Endothelial cell of umbilical vein (primary cell): Measurements from ENCODE around the gene PML. TPM values are rescaled to one million over a fixed set of nuclear protein-coding genes. Genes with fewer than 3 reads are reported as not detected.

Experiments used
- BruUV-seq: library from RNA; stranded (reverse); fragments of 400-500 nt; replicated peaks from 2 replicates; lab custom pipeline; 2021; lab: Mats Ljungman, UMichigan
- CTCF ChIA-PET: fragments of 300-600, 350-600 bp; sonication (Branson Sonifier 250); formaldehyde crosslinking; loops from one replicate; lab custom pipeline; 2021; ENCODE audit warnings: antibody characterized with exemption, inconsistent platforms; lab: Charles Lee
- POLR2A ChIA-PET: fragments of 300-600, 350-600 bp; sonication (Branson Sonifier 250); formaldehyde crosslinking; loops from one replicate; lab custom pipeline; 2021; ENCODE audit warnings: antibody characterized with exemption, inconsistent platforms; lab: Charles Lee
- DNase-seq: peaks from one replicate; pipeline ENCODE4 v3.0.0-alpha.2; 2011; ENCODE audit warnings: low read depth, low spot score
- FAIRE-seq: peaks from 2 replicates; lab custom pipeline; 2011; peaks lifted over from hg19 to GRCh38; lab: Jason Lieb, UNC
- H2AFZ ChIP-seq: 2 replicates; pipeline ENCODE4 v1.6.0; 2012; ENCODE audit warnings: low read depth, low read length, control low read depth, inconsistent platforms
- H3K27ac ChIP-seq: 2 replicates; pipeline ENCODE4 v1.5.1; 2011; ENCODE audit warnings: low read depth, mild to moderate bottlenecking, control low read depth, low read length, moderate library complexity; ENCODE audit not compliant: insufficient read depth
- H3K27me3 ChIP-seq, 2 experiments: 2 replicates each; pipeline versions ENCODE4 v1.6.0 to v1.6.1; 2011; ENCODE audit warnings: low read length in 2 of 2, mixed read lengths in 1 of 2; ENCODE audit not compliant: control insufficient read depth in 2 of 2, insufficient read depth in 2 of 2
- H3K36me3 ChIP-seq, 2 experiments: 2 replicates in 1 of 2; 3 replicates in 1 of 2; pipeline ENCODE4 v1.5.1; 2011; ENCODE audit warnings: low read length in 2 of 2, mild to moderate bottlenecking in 1 of 2, moderate library complexity in 1 of 2; ENCODE audit not compliant: control insufficient read depth in 2 of 2, insufficient read depth in 2 of 2; ENCODE audit errors: extremely low read depth in 1 of 2
- H3K4me1 ChIP-seq: 3 replicates; pipeline ENCODE4 v1.5.1; 2011; ENCODE audit warnings: mild to moderate bottlenecking, low read length; ENCODE audit not compliant: control insufficient read depth, insufficient read depth; ENCODE audit errors: extremely low read depth
- H3K4me2 ChIP-seq: 2 replicates; pipeline ENCODE4 v1.6.1; 2011; ENCODE audit warnings: low read length, control low read depth, mixed read lengths; ENCODE audit not compliant: insufficient read depth
- H3K4me3 ChIP-seq, 3 experiments: fragments of 200-600 bp in 1 of 3; sonication (generic), shearing (Covaris generic) in 1 of 3; replicated peaks in 1 of 3; 2 replicates each; pipeline ENCODE4 v1.5.1; 2011 to 2016; ENCODE audit warnings: control low read depth in 3 of 3, low read length in 3 of 3, mild to moderate bottlenecking in 2 of 3, inconsistent platforms in 1 of 3, low read depth in 1 of 3, moderate library complexity in 1 of 3; ENCODE audit not compliant: insufficient read depth in 1 of 3
- H3K79me2 ChIP-seq: 2 replicates; pipeline ENCODE4 v1.6.0; 2012; ENCODE audit warnings: low read length, inconsistent platforms; ENCODE audit not compliant: control insufficient read depth, insufficient read depth
- H3K9ac ChIP-seq: replicated peaks from 2 replicates; pipeline ENCODE3; 2011; ENCODE audit warnings: low read length, control low read depth; ENCODE audit not compliant: insufficient read depth; ENCODE audit errors: extremely low read depth
- H3K9me1 ChIP-seq: replicated peaks from 3 replicates; pipeline ENCODE4 v1.6.0; 2011; ENCODE audit warnings: mild to moderate bottlenecking, low read length; ENCODE audit not compliant: control insufficient read depth, insufficient read depth; ENCODE audit errors: extremely low read depth
- H3K9me3 ChIP-seq: replicated peaks from 2 replicates; pipeline ENCODE4 v1.5.1; 2012; ENCODE audit warnings: low read length, inconsistent platforms; ENCODE audit not compliant: control insufficient read depth, insufficient read depth
- H4K20me1 ChIP-seq: replicated peaks from 2 replicates; pipeline ENCODE3; 2011; ENCODE audit warnings: mild to moderate bottlenecking, low read length; ENCODE audit not compliant: control insufficient read depth, insufficient read depth; ENCODE audit errors: extremely low read depth
- CTCF ChIP-seq, 2 donors: IDR thresholded peaks; 1 replicate in 1 of 2; 2 replicates in 1 of 2; pipeline ENCODE4 v1.5.1; 2011; ENCODE audit warnings: low read length in 2 of 2, mild to moderate bottlenecking in 2 of 2, moderate library complexity in 2 of 2, control low read depth in 1 of 2, inconsistent platforms in 1 of 2, low read depth in 1 of 2; ENCODE audit not compliant: insufficient read depth in 1 of 2; ENCODE audit errors: extremely low read depth in 1 of 2
- EZH2 ChIP-seq: IDR thresholded peaks from 2 replicates; pipeline ENCODE4 v1.6.1; 2012; ENCODE audit warnings: borderline replicate concordance, low read depth, mild to moderate bottlenecking, moderate library complexity, low read length, inconsistent platforms; ENCODE audit not compliant: severe bottlenecking
- FOS ChIP-seq: IDR thresholded peaks from 2 replicates; pipeline ENCODE4 v1.6.1; 2011; ENCODE audit warnings: mild to moderate bottlenecking, low read length, moderate library complexity, borderline replicate concordance; ENCODE audit not compliant: insufficient read depth
- GATA2 ChIP-seq: IDR thresholded peaks from 2 replicates; pipeline ENCODE4 v1.7.0; 2011; ENCODE audit warnings: low read depth, mild to moderate bottlenecking, moderate library complexity, mixed read lengths, low read length; ENCODE audit not compliant: insufficient read length, insufficient read depth
- JUN ChIP-seq: IDR thresholded peaks from 2 replicates; pipeline ENCODE4 v1.6.1; 2011; ENCODE audit warnings: borderline replicate concordance, low read depth; ENCODE audit not compliant: insufficient read length, insufficient read depth
- MYC ChIP-seq: IDR thresholded peaks from one replicate; pipeline ENCODE4 v1.6.1; 2011; ENCODE audit warnings: mild to moderate bottlenecking, low read depth, low read length
- POLR2A ChIP-seq: IDR thresholded peaks from 2 replicates; pipeline ENCODE4 v1.6.1; 2012; ENCODE audit warnings: low read depth, mild to moderate bottlenecking, control low read depth, low read length
- POLR2AphosphoS5 ChIP-seq: IDR thresholded peaks from 2 replicates; pipeline ENCODE4 v1.6.1; 2012; ENCODE audit warnings: low read depth, mild to moderate bottlenecking, control low read depth, low read length, moderate library complexity; ENCODE audit not compliant: insufficient read depth
- dilution Hi-C: fragments of 300-500 bp; cut with MboI; formaldehyde crosslinking; loops from one replicate; pipeline ENCODE4 v1.15.0; 2019; ENCODE audit warnings: low sequenced_read_pairs; ENCODE audit not compliant: extremely low pct_ligation_motif_present
- intact Hi-C: fragments of 100-400 bp; cut with micrococcal nuclease; formaldehyde crosslinking; loops from one replicate; pipeline ENCODE4 v1.10.0; 2022
- polyA plus RNA-seq, 4 experiments: library from polyadenylated mRNA; depleted of rRNA in 3 of 4; stranded (reverse) in 3 of 4; unstranded in 1 of 4; fragments of >200 nt; gene quantifications; 2 replicates each; pipeline versions ENCODE4 v1.2.1 to v1.2.3, GENCODE V29; 2011 to 2012; ENCODE audit warnings: missing spikeins in 1 of 4
- total RNA-seq: library from RNA; stranded (reverse); gene quantifications from 2 replicates; pipeline ENCODE4 v1.2.3, GENCODE V29; 2021
- TF ChIP-seq, protein P1 (sequence below): IDR thresholded peaks from 2 replicates; pipeline ENCODE4 v1.6.1; 2011; ENCODE audit not compliant: insufficient read depth, insufficient read length

Gene PML
- total and polyA plus RNA-seq, 2 donors (not counting 3 experiments of a cell fraction or from before 2014, with no cell fraction given): 30.4 to 79.6 TPM

- H4K20me1 ChIP-seq: no peaks in the 10 kb centered on the region
- no peaks in the 10 kb centered on the region for H3K27me3 ChIP-seq
- TF ChIP-seq EZH2 (no peak), POLR2A (no peak), FOS (no peak), JUN (no peak), POLR2AphosphoS5 (no peak), MYC (no peak), CTCF (IDR thresholded peaks at IDR 0.05; ENCODE audit: extremely low read depth in 1 of 2, insufficient read depth in 1 of 2, low read depth in 1 of 2, low read length in 2 of 2) (no peak), GATA2 (no peak)
- TF ChIP-seq, protein P1, sequence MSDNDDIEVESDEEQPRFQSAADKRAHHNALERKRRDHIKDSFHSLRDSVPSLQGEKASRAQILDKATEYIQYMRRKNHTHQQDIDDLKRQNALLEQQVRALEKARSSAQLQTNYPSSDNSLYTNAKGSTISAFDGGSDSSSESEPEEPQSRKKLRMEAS: no peak
- peaks cover 41% of the 10 kb centered on the region for H3K4me1 ChIP-seq
- DNase-seq (no peak), FAIRE-seq (no peak)
- no TSS peak for BruUV-seq
- H3K9ac ChIP-seq: no peak overlapping the region
- H2AFZ ChIP-seq: no peak overlapping the region
- no peaks in the 10 kb centered on the region for H3K9me3 ChIP-seq
- H3K27ac ChIP-seq: no peak overlapping the region
- no peak overlapping the region for H3K4me3 ChIP-seq
- ChIA-PET CTCF (interaction anchor here (1.0 to 2.9 kb wide), 11 partner anchors 8 to 83 kb away, joined by 3 to 50 read pairs (median 8); partner anchors contain the start of genes PML and STOML1), POLR2A (interaction anchor here (1.4 kb wide), 1 partner anchor 11 kb away, joined by 3 read pairs; the partner anchor contains the start of gene PML)
- intact Hi-C loops: no loop called here
- H3K79me2 ChIP-seq: no peaks in the 10 kb centered on the region
- no peaks in the 10 kb centered on the region for H3K36me3 ChIP-seq
- dilution Hi-C loops: no loop called here
- H3K9me1 ChIP-seq: no peaks in the 10 kb centered on the region
- no peak overlapping the region for H3K4me2 ChIP-seq
These were observed 10.7 kb upstream of the PML start for GRCh38 chr15:73983773-73984172.
